Smooth muscle cell of trachea (primary cell): ENCODE measurements around the gene IL26. TPM values are rescaled to one million over a fixed set of nuclear protein-coding genes. Genes with fewer than 3 reads are reported as not detected.

Experiments used
- total RNA-seq: library from RNA; depleted of rRNA; stranded (reverse); fragments of >200 nt; gene quantifications from 2 replicates; pipeline ENCODE4 v1.2.1, GENCODE V29; 2014

IL26 gene
- not detected in 2 replicates for total RNA-seq

GRCh38 chr12:68225576-68226476, at the start of gene IL26:
IL26 (minus strand) TSS chr12:68225810; CDS start chr12:68225756, 54 bp downstream.

GRCh38 chr12:68253504-68253903, 27.9 kb upstream of the IL26 start, which contains the start of gene IL22:
IL22 (minus strand) TSS chr12:68253604; CDS start chr12:68253448, 156 bp downstream.

DNA sequence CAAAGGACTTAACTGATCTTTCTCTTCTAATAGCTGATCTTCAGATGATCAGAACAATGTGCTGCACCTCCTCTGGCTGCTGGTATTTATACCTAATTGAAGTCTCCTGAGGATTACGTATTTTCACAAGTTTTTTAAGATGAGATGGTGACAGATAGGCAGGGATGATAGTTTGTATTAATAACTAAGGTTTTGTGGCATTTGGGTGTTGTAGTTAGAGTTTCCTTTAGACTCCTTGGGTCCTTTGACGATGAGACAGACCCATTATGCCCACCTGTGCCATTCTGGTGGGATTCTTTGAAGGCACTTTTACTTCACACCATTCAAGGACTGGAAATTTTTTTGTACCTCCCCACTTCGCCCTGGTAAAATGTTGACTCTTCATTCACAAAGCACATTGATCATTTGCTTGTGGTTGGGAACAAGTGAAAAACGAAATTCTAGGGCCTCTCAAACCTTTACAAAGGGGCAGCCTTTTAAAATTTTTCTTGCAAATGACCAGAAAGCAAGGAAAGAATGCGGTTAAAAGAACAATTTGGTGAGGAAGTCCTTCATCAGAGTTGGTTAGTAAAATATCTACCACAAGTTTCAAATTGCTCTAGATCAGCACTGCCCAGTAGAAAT, 65.8 kb downstream of the IL26 start, which contains the start of gene IFNG:
Gene IFNG, minus strand, starts transcription at position 60 of the 624 bp plus-strand sequence. CDS start 125 bp downstream, outside the sequence.

Other genes with a start within 250 kb of the IL26 start
- gene IFNG-AS1, start 236.4 kb downstream of the IL26 start, total RNA-seq, result not detected in 2 replicates
- not detected in 2 replicates for gene IFNG, start 66.1 kb downstream of the IL26 start, total RNA-seq
- gene IL22, start 27.8 kb upstream of the IL26 start, total RNA-seq, result not detected in 2 replicates
- 7.4 and 17.2 TPM in 2 replicates for gene MDM1, start 106.6 kb upstream of the IL26 start, total RNA-seq